Stimulated activated CD4-positive, alpha-beta T cell treated with anti-CD3 and anti-CD28 coated beads, Interleukin-12 subunit alpha, Interleukin-12 subunit beta, amount 100 ng/mL, for 24 hours (primary cell): ENCODE data around the gene ZNG1F.
"Not testable (repeated sequence)": the region's sequence is repeated elsewhere in the genome, so short reads cannot be mapped to it uniquely, and the experiment has no call there.

ENCODE experiments used
- DNase-seq, 2 experiments: peaks; one replicate each; pipeline ENCODE4 v3.0.0-alpha.2; 2020; ENCODE audit warnings: low read depth in 2 of 2

The ZNG1F gene

DNA sequence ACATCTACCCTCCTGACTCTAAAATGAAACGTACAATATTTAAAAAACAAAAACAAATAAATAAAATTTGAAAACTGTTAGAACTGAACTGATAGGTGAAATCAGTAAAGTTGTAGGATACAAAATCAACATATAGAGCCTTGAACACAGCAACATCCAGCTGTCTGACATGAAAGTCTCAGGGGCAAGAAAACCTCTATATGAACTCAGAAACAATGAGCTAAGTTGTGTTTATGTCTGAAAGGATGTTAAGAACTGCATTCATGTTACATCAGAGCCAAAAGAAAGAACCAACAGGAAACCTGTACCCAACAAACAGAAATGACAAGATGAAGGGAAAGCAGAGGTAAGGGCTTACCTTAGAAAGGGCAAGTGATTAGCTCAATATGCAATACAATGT is 102.4 kb downstream of the ZNG1F start:
- not testable (repeated sequence) for DNase-seq

DNA sequence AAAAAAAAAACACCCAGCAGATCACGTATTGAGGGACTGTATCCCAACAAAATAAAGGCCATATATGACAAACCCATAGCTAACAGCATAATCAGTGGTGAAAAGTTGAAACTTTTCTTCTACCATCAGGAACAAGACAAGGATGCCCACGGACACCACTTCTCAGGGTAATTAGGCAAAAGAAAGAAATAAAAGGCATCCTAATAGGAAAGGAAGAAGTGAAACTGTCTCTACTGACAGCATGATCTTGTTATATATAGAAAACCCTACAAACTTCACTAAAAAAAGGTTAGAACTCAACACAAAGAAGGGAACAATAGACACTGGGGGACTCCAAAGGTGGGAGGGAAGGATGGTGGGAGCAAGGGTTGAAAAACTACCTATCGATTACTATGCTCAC is 102.9 kb downstream of the ZNG1F start:
- DNase-seq: not testable (repeated sequence)

DNA sequence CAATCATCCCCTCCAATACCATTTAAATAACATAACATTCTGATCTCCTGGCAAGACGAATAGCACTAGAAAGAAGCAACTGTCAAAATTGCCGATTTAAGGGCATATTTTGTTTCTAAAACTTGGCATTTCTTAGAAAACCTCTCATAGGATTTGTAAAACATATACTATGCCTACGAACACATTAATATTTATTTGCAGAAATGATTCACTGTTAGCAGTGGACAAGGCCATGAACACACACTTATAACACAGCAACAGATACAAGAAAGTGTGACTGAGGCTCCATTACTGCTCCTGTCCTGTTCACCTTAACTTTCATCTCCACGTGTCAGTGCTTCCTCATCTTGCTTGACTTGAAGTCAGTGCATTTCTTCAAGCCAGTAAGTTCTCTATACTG is 106.8 kb downstream of the ZNG1F start:
- DNase-seq: not testable (repeated sequence)
